HPDE6-E6E7 (cell line): ENCODE measurements around the gene HMCN2.
"Not testable (repeated sequence)": the region's sequence is repeated elsewhere in the genome, so short reads cannot be mapped to it uniquely, and the experiment has no call there.

Experiments
- DNase-seq: peaks from one replicate; pipeline ENCODE4 v3.0.0; 2011; ENCODE audit warnings: missing footprints; ENCODE audit errors: extremely low spot score

HMCN2 gene

GRCh38 chr9:130330202-130330862, 64.8 kb downstream of the HMCN2 start:
- no peak for DNase-seq

- DNase-seq = no peak
Observed at GRCh38 chr9:130331061-130331460, 65.5 kb downstream of the HMCN2 start.

GRCh38 chr9:130331573-130331972, 66.0 kb downstream of the HMCN2 start:
- no peak for DNase-seq

- no peak for DNase-seq
Observed at GRCh38 chr9:130332384-130332926, 66.9 kb downstream of the HMCN2 start.

GRCh38 chr9:130333041-130333711, 67.6 kb downstream of the HMCN2 start:
- no peak for DNase-seq

GRCh38 chr9:130333712-130334062, 68.1 kb downstream of the HMCN2 start:
- DNase-seq = no peak

- DNase-seq = no peak
Observed at GRCh38 chr9:130334915-130335314, 69.4 kb downstream of the HMCN2 start.

- DNase-seq = no peak
Observed at GRCh38 chr9:130336027-130336610, 70.6 kb downstream of the HMCN2 start.

- no peak for DNase-seq
Observed at GRCh38 chr9:130336885-130337284, 71.3 kb downstream of the HMCN2 start.

GRCh38 chr9:130337318-130337717, 71.8 kb downstream of the HMCN2 start:
- no peak for DNase-seq

GRCh38 chr9:130337784-130338380, 72.3 kb downstream of the HMCN2 start:
- no peak for DNase-seq

GRCh38 chr9:130338891-130339290, 73.3 kb downstream of the HMCN2 start:
- DNase-seq = not testable (repeated sequence)

- no peak for DNase-seq
Observed at GRCh38 chr9:130339306-130339705, 73.7 kb downstream of the HMCN2 start.

- no peak for DNase-seq
Observed at GRCh38 chr9:130340011-130340410, 74.5 kb downstream of the HMCN2 start.

GRCh38 chr9:130340557-130340956, 75.0 kb downstream of the HMCN2 start:
- DNase-seq = not testable (repeated sequence)

GRCh38 chr9:130341128-130341527, 75.6 kb downstream of the HMCN2 start:
- no peak for DNase-seq

- no peak for DNase-seq
Observed at GRCh38 chr9:130341839-130342713, 76.5 kb downstream of the HMCN2 start.

GRCh38 chr9:130342714-130343085, 77.1 kb downstream of the HMCN2 start:
- DNase-seq = no peak

GRCh38 chr9:130343445-130343918, 77.9 kb downstream of the HMCN2 start:
- no peak for DNase-seq

GRCh38 chr9:130344366-130344765, 78.8 kb downstream of the HMCN2 start:
- DNase-seq = no peak
